Measurements from ENCODE around the gene SPHK2.
A peak's percentile ranks its signal among the peaks of the same experiment; 100 is the strongest.

- no peak for TF ChIP-seq POLR2A (IDR thresholded peaks at IDR 0.05)
- TF ChIP-seq CTCF (IDR thresholded peaks at IDR 0.05): peak; percentile 76 to 97 (median 94)
Measured at GRCh38 chr19:48588670-48589401, 30.5 kb upstream of the SPHK2 start.
